ENCODE measurements around the gene VTI1A.

DNA sequence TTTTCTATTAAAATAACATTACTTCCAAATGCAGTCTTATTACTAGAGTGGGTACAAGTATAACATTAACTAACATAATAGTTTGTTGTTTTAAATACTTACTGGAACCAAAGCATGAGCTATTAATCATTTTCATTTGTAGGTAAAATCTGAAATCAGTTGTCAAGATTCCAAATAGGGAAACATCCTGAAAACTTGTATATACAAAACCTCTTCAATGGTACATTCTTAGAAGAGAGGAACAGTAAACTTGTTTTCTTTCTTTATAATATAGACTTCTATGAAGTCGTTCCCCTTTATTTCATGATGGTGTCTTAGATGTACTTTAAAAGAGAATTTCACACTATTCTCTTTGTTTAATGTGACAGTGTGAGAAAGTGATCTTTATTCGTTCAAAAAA is 85.9 kb downstream of the VTI1A start:
- TF ChIP-seq, protein P1, sequence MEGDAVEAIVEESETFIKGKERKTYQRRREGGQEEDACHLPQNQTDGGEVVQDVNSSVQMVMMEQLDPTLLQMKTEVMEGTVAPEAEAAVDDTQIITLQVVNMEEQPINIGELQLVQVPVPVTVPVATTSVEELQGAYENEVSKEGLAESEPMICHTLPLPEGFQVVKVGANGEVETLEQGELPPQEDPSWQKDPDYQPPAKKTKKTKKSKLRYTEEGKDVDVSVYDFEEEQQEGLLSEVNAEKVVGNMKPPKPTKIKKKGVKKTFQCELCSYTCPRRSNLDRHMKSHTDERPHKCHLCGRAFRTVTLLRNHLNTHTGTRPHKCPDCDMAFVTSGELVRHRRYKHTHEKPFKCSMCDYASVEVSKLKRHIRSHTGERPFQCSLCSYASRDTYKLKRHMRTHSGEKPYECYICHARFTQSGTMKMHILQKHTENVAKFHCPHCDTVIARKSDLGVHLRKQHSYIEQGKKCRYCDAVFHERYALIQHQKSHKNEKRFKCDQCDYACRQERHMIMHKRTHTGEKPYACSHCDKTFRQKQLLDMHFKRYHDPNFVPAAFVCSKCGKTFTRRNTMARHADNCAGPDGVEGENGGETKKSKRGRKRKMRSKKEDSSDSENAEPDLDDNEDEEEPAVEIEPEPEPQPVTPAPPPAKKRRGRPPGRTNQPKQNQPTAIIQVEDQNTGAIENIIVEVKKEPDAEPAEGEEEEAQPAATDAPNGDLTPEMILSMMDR (IDR thresholded peaks at IDR 0.05) = no peak
- no peak for TF ChIP-seq POLR2A (IDR thresholded peaks at IDR 0.05)
